Liver (tissue), 3 donors: Measurements from ENCODE around the gene GLP2R.

Experiments used
- CTCF ChIP-seq: fragments of 150-350 bp; IDR thresholded peaks from 2 replicates; pipeline ENCODE4 v1.5.1; 2017; ENCODE audit warnings: improper control_type of control experiment, low read depth, low read length; ENCODE audit not compliant: missing input control
- EGR1 ChIP-seq, 2 donors: IDR thresholded peaks; 2 replicates each; pipeline ENCODE4 v1.6.1; 2016 to 2018; ENCODE audit warnings: antibody characterized with exemption in 2 of 2, low read depth in 2 of 2
- FOXA1 ChIP-seq: IDR thresholded peaks from 2 replicates; pipeline ENCODE4 v1.6.1; 2016; ENCODE audit warnings: antibody characterized with exemption
- HNF4A ChIP-seq, 2 donors: conservative IDR thresholded peaks; 2 replicates each; pipeline ENCODE4 v1.6.1; 2016; ENCODE audit warnings: antibody characterized with exemption in 2 of 2, mild to moderate bottlenecking in 2 of 2
- REST ChIP-seq: IDR thresholded peaks from 2 replicates; pipeline ENCODE4 v1.6.1; 2016; ENCODE audit warnings: antibody characterized with exemption, mild to moderate bottlenecking
- SP1 ChIP-seq: IDR thresholded peaks from 2 replicates; pipeline ENCODE4 v1.6.1; 2018; ENCODE audit warnings: antibody characterized with exemption, mild to moderate bottlenecking
- TAF1 ChIP-seq: conservative IDR thresholded peaks from 2 replicates; pipeline ENCODE4 v1.6.1; 2016; ENCODE audit warnings: antibody characterized with exemption, mild to moderate bottlenecking
- YY1 ChIP-seq: IDR thresholded peaks from 2 replicates; pipeline ENCODE4 v1.6.1; 2016; ENCODE audit warnings: antibody characterized with exemption, mild to moderate bottlenecking
- ZBTB33 ChIP-seq: IDR thresholded peaks from 2 replicates; pipeline ENCODE4 v1.6.1; 2016; ENCODE audit warnings: antibody characterized with exemption
- donor health status: healthy.
- donor health status: healthy.

- TF ChIP-seq CTCF (no peak), HNF4A (conservative IDR thresholded peaks at IDR 0.05) (peak in 1 of 2 donors; percentile 30), EGR1 (IDR thresholded peaks at IDR 0.05; ENCODE audit: low read depth in 2 of 2) (no peak), SP1 (peak; percentile 86), YY1 (no peak), FOXA1 (peak; percentile 79), TAF1 (no peak), REST (peak; percentile 32), ZBTB33 (no peak)
Measured at GRCh38 chr17:9842057-9842758, 16.5 kb downstream of the GLP2R start.
